ENCODE results near the gene UNC119B.

UNC119B gene

GRCh38 chr12:120689397-120690082, 20.7 kb upstream of the UNC119B start:
- H3K27ac ChIP-seq, result peak overlapping the region; percentile 94
- no peak for TF ChIP-seq CTCF (conservative IDR thresholded peaks at IDR 0.05)

DNA sequence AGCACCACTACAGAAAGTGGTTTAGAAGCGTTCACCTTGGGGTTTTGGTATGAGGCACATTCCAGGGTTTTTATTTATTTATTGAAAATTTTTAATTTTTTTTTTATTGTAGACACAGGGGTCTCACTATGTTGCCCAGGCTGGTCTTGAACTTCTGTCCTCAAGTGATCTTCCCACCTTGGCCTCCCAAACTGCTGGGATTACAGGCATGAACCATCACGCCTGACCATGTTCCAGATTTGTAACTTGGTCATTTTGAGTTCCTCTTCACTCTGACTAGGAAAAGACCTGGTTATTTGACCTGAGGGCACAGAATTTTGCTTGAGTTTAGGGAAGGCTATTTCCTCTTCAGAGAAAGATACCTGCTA, 20.2 kb upstream of the UNC119B start:
- peak overlapping the region; percentile 94 for H3K27ac ChIP-seq
- no peak for TF ChIP-seq CTCF (conservative IDR thresholded peaks at IDR 0.05)

- peak overlapping the region; percentile 94 for H3K27ac ChIP-seq
- TF ChIP-seq CTCF (conservative IDR thresholded peaks at IDR 0.05), result no peak
These were observed 19.3 kb upstream of the UNC119B start for GRCh38 chr12:120690978-120691377.

GRCh38 chr12:120692524-120693033, 17.7 kb upstream of the UNC119B start:
- peak overlapping the region; percentile 94 for H3K27ac ChIP-seq

DNA sequence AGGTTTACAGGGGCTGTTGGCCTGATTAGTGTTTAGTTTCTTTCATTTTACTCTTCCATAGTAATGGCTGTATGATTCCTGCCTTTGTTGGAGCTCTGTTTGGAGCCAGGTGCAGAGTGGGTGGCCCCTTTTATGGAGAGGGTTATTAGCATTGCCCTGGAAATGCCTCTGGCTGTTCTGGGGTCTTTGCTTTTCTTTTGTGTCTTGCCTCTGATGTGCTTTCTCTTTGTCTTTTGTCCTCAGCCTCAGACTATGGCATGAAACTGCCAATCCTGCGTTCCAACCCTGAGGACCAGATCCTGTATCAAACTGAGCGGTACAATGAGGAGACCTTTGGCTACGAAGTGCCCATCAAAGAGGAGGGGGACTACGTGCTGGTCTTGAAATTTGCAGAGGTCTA, 16.4 kb upstream of the UNC119B start:
- TF ChIP-seq CTCF (conservative IDR thresholded peaks at IDR 0.05), result no peak
- H3K27ac ChIP-seq, result peak overlapping the region; percentile 94

More at GRCh38 chr12:120692524-120693033, 17.7 kb upstream of the UNC119B start:
- no peak for TF ChIP-seq CTCF (conservative IDR thresholded peaks at IDR 0.05)

DNA sequence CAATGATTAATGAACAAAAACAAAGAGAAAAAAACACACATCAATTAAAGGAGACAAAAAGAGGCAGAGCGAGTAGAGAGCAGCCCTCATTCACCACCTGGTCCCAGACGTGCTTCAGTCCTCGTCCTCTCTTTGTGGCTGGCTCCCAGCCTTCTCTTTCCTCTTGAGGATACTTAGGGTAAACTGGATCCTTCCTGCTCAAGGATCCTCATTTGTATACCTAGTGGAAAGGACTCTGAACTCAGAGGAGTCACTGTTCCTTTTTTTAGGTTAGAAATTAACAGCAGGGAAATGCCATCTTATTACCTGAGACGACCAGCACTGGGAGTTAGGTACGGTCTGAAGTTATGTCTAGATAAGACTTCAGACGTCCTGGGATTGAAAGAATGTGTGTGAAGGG, 13.6 kb upstream of the UNC119B start:
- H3K27ac ChIP-seq, result no peak overlapping the region
- no peak for TF ChIP-seq CTCF (conservative IDR thresholded peaks at IDR 0.05)

DNA sequence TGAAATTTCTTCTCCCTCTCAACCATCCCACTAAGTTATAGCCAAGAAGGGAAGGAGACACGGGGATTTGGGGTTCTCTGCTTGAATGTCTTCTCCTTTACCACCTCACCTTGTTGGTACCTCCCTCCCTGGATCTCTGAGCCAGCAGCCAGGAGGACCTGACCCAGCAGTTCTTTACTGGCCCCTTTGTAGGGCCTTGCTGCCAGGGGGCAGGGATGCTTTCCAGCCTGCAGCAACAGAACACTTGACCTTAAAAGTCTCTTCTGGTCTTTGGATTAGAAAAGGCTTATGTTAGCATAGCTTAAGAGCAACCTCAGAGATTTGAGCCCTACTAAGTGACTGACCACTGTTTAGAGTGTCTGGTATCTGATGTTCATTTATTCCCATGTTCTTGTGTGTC, 12.9 kb upstream of the UNC119B start:
- TF ChIP-seq CTCF (conservative IDR thresholded peaks at IDR 0.05), result no peak
- no peak overlapping the region for H3K27ac ChIP-seq

Data from VCaP (cell line).